PC-3 (cell line): ENCODE data around the gene ARMC8. TPM values are rescaled to one million over a fixed set of nuclear protein-coding genes. Genes with fewer than 3 reads are reported as not detected.

Experiments used
- ATAC-seq: fragments of 200-7000 bp; cut with Tn5 transposase; 2 replicates; pipeline ENCODE4 v1.9.1; 2020; ENCODE audit warnings: mild to moderate bottlenecking, moderate library complexity
- BruUV-seq: library from RNA; stranded (reverse); fragments of 400-500 nt; replicated peaks from 2 replicates; lab custom pipeline; 2021; lab: Mats Ljungman, UMichigan
- CTCF ChIA-PET: fragments of 300-600 bp; sonication (Branson Sonifier 250); formaldehyde crosslinking; loops from one replicate; lab custom pipeline; 2022; ENCODE audit warnings: antibody characterized with exemption; lab: Charles Lee
- POLR2A ChIA-PET: fragments of 300-600 bp; sonication (Branson Sonifier 250); formaldehyde crosslinking; loops from one replicate; lab custom pipeline; 2022; ENCODE audit warnings: antibody characterized with exemption; ENCODE audit not compliant: unreplicated experiment; lab: Charles Lee
- DNase-seq: peaks from one replicate; pipeline ENCODE4 v3.0.0-alpha.2; 2015
- H2AFZ ChIP-seq: fragments of 300-600 bp; sonication (generic); 2 replicates; pipeline ENCODE4 v1.6.0; 2016; ENCODE audit warnings: antibody characterized with exemption, low read length
- H3F3A ChIP-seq: fragments of 300-600 bp; sonication (generic); one replicate; pipeline ENCODE4 v1.6.0; 2017; ENCODE audit warnings: antibody characterized with exemption, low read length, control low read depth, mild to moderate bottlenecking; ENCODE audit not compliant: unreplicated experiment
- H3K27ac ChIP-seq: fragments of 300-600 bp; sonication (generic); 2 replicates; pipeline ENCODE4 v1.5.1; 2016; ENCODE audit warnings: mild to moderate bottlenecking, low read length
- H3K27me3 ChIP-seq: fragments of 300-600 bp; sonication (generic); 2 replicates; pipeline ENCODE4 v1.6.1; 2016; ENCODE audit warnings: low read length, mixed read lengths
- H3K36me3 ChIP-seq: fragments of 300-600 bp; sonication (generic); 2 replicates; pipeline ENCODE4 v1.6.1; 2016; ENCODE audit warnings: low read depth, mixed run types, low read length, mixed read lengths
- H3K4me1 ChIP-seq: fragments of 300-600 bp; sonication (generic); 2 replicates; pipeline ENCODE4 v1.5.1; 2016; ENCODE audit warnings: low read length; ENCODE audit not compliant: insufficient read depth
- H3K4me2 ChIP-seq: fragments of 300-600 bp; sonication (generic); 2 replicates; pipeline ENCODE4 v1.6.0; 2016; ENCODE audit warnings: low read length
- H3K4me3 ChIP-seq: fragments of 300-600 bp; sonication (generic); 2 replicates; pipeline ENCODE4 v1.5.1; 2016; ENCODE audit warnings: mild to moderate bottlenecking, low read length, mixed read lengths
- H3K79me2 ChIP-seq: fragments of 300-600 bp; sonication (generic); 2 replicates; pipeline ENCODE4 v1.6.1; 2017; ENCODE audit warnings: low read length, mixed read lengths
- H3K9ac ChIP-seq: fragments of 300-600 bp; sonication (generic); 2 replicates; pipeline ENCODE4 v1.6.0; 2016; ENCODE audit warnings: mild to moderate bottlenecking, low read length
- H3K9me2 ChIP-seq: fragments of 300-600 bp; sonication (generic); replicated peaks from 2 replicates; pipeline ENCODE4 v1.6.1; 2016; ENCODE audit warnings: mixed run types, low read length, mixed read lengths
- H3K9me3 ChIP-seq: fragments of 300-600 bp; sonication (generic); 2 replicates; pipeline ENCODE4 v1.6.1; 2016; ENCODE audit warnings: low read length, mixed read lengths
- H4K20me1 ChIP-seq: fragments of 300-600 bp; sonication (generic); 2 replicates; pipeline ENCODE4 v1.6.1; 2016; ENCODE audit warnings: low read length, mixed read lengths
- CTCF ChIP-seq: fragments of 300-600 bp; sonication (generic); conservative IDR thresholded peaks from 2 replicates; pipeline ENCODE4 v1.5.1; 2017; ENCODE audit warnings: antibody characterized with exemption, low read depth, mild to moderate bottlenecking, low read length
- EZH2 ChIP-seq: fragments of 300-600 bp; sonication (generic); IDR thresholded peaks from one replicate; pipeline ENCODE4 v1.6.1; 2017; ENCODE audit warnings: antibody characterized with exemption, mild to moderate bottlenecking, low read length; ENCODE audit not compliant: unreplicated experiment
- EZH2phosphoT487 ChIP-seq: fragments of 300-600 bp; sonication (generic); IDR thresholded peaks from 2 replicates; pipeline ENCODE4 v1.6.1; 2018; ENCODE audit warnings: mild to moderate bottlenecking, antibody characterized with exemption, low read length, borderline replicate concordance
- intact Hi-C: fragments of 100-400 bp; cut with micrococcal nuclease; formaldehyde crosslinking; loops from 2 replicates; pipeline ENCODE4 v1.9.0; 2023
- total RNA-seq: library from RNA; depleted of rRNA; stranded (reverse); fragments of >200 nt; gene quantifications from 2 replicates; pipeline ENCODE4 v1.2.3, GENCODE V29; 2014

ARMC8 gene
- total RNA-seq, 1 experiment from 2014 or later, result 21.1 TPM

GRCh38 chr3:138205527-138205926 lies 18.4 kb downstream of the ARMC8 start:
- CTCF ChIA-PET, result no interaction called here
- no peaks in the 10 kb centered on the region for H3K4me1 ChIP-seq
- no peaks in the 10 kb centered on the region for H3K9me2 ChIP-seq
- ATAC-seq (no peak), DNase-seq (no peak)
- no peak overlapping the region for H3K4me3 ChIP-seq
- TF ChIP-seq CTCF, result no peak
- no peak for TF ChIP-seq EZH2
- no peak for TF ChIP-seq EZH2phosphoT487
- H3K27me3 ChIP-seq, result no peaks in the 10 kb centered on the region
- no peak overlapping the region for H2AFZ ChIP-seq
- H3K27ac ChIP-seq, result no peak overlapping the region
- H3F3A ChIP-seq, result no peaks in the 10 kb centered on the region
- no peak overlapping the region for H3K4me2 ChIP-seq
- H3K79me2 ChIP-seq, result peaks cover 93% of the 10 kb centered on the region
- intact Hi-C loops, result no loop called here
- H4K20me1 ChIP-seq, result 0 out of 2 replicates have a peak, but pooled peaks cover 25% of the 10 kb centered on the region
- no peaks in the 10 kb centered on the region for H3K9me3 ChIP-seq
- no peak overlapping the region for H3K9ac ChIP-seq
- no TSS peak for BruUV-seq
- POLR2A ChIA-PET, result no interaction called here
- H3K36me3 ChIP-seq, result no peaks in the 10 kb centered on the region

GRCh38 chr3:138206196-138206595 lies 19.1 kb downstream of the ARMC8 start:
- DNase-seq (no peak), ATAC-seq (no peak)
- Histone ChIP-seq H3K9ac (no peak overlapping the region), H3F3A (no peaks in the 10 kb centered on the region), H3K27me3 (no peaks in the 10 kb centered on the region), H3K36me3 (no peaks in the 10 kb centered on the region), H3K9me2 (no peaks in the 10 kb centered on the region), H2AFZ (no peak overlapping the region), H3K4me1 (no peaks in the 10 kb centered on the region), H3K4me3 (no peak overlapping the region), H4K20me1 (0 out of 2 replicates have a peak, but pooled peaks cover 25% of the 10 kb centered on the region), H3K4me2 (no peak overlapping the region), H3K79me2 (peaks cover 92% of the 10 kb centered on the region), H3K27ac (no peak overlapping the region), H3K9me3 (no peaks in the 10 kb centered on the region)
- intact Hi-C loops, result no loop called here
- no TSS peak for BruUV-seq
- CTCF ChIA-PET, result no interaction called here
- no peak for TF ChIP-seq EZH2phosphoT487
- no peak for TF ChIP-seq EZH2
- TF ChIP-seq CTCF, result no peak
- POLR2A ChIA-PET, result no interaction called here

- TF ChIP-seq CTCF (no peak), EZH2 (no peak), EZH2phosphoT487 (no peak)
Measured at GRCh38 chr3:138210528-138210927, 23.4 kb downstream of the ARMC8 start.

More at GRCh38 chr3:138210528-138210927, 23.4 kb downstream of the ARMC8 start:
- no peak overlapping the region for H2AFZ ChIP-seq
- no peak overlapping the region for H3K4me3 ChIP-seq
- ATAC-seq (no peak), DNase-seq (no peak)
- 0 out of 2 replicates have a peak, but pooled peaks cover 15% of the 10 kb centered on the region for H4K20me1 ChIP-seq
- H3K9me2 ChIP-seq, result no peaks in the 10 kb centered on the region
- no peaks in the 10 kb centered on the region for H3K9me3 ChIP-seq
- peaks cover 57% of the 10 kb centered on the region for H3K79me2 ChIP-seq
- H3K9ac ChIP-seq, result no peak overlapping the region
- H3K27ac ChIP-seq, result no peak overlapping the region
- H3K36me3 ChIP-seq, result peaks cover 3% of the 10 kb centered on the region; the same call in 1 of the 2 replicates
- H3K4me2 ChIP-seq, result no peak overlapping the region
- CTCF ChIA-PET, result no interaction called here
- H3K27me3 ChIP-seq, result no peaks in the 10 kb centered on the region
- BruUV-seq, result no TSS peak
- no peaks in the 10 kb centered on the region for H3F3A ChIP-seq
- H3K4me1 ChIP-seq, result no peaks in the 10 kb centered on the region
- intact Hi-C loops, result no loop called here
- POLR2A ChIA-PET, result no interaction called here
